Neural progenitor cell (in vitro differentiated cells): ENCODE measurements around the gene TRIM47. TPM values are rescaled to one million over a fixed set of nuclear protein-coding genes. Genes with fewer than 3 reads are reported as not detected.
A peak's percentile ranks its signal among the peaks of the same experiment; 100 is the strongest.
"Not testable (repeated sequence)": the region's sequence is repeated elsewhere in the genome, so short reads cannot be mapped to it uniquely, and the experiment has no call there.

Experiments
- DNase-seq: peaks from one replicate; pipeline ENCODE4 v3.0.0-alpha.2; 2016; ENCODE audit warnings: low spot score
- H2AFZ ChIP-seq: fragments of 200-600 bp; sonication (generic); replicated peaks from 2 replicates; pipeline ENCODE4 v1.6.1; 2016; ENCODE audit warnings: antibody characterized with exemption
- H3F3A ChIP-seq: fragments of 200-600 bp; sonication (generic); 2 replicates; pipeline ENCODE4 v1.6.1; 2016; ENCODE audit warnings: antibody characterized with exemption, low read depth
- H3K27ac ChIP-seq: fragments of 200-600 bp; sonication (generic); 2 replicates; pipeline ENCODE4 v1.5.1; 2016; ENCODE audit warnings: mild to moderate bottlenecking
- H3K27me3 ChIP-seq: fragments of 200-600 bp; sonication (generic); 2 replicates; pipeline ENCODE4 v1.6.1; 2016; ENCODE audit warnings: mild to moderate bottlenecking, moderate library complexity
- H3K36me3 ChIP-seq: fragments of 200-600 bp; sonication (generic); 2 replicates; pipeline ENCODE4 v1.5.1; 2016
- H3K4me1 ChIP-seq: fragments of 200-600 bp; sonication (generic); 2 replicates; pipeline ENCODE4 v1.6.1; 2016; ENCODE audit warnings: mixed run types
- H3K4me2 ChIP-seq: fragments of 200-600 bp; sonication (generic); 2 replicates; pipeline ENCODE4 v1.6.1; 2016
- H3K4me3 ChIP-seq: fragments of 200-600 bp; sonication (generic); 2 replicates; pipeline ENCODE4 v1.5.1; 2016
- H3K79me2 ChIP-seq: fragments of 200-600 bp; sonication (generic); 2 replicates; pipeline ENCODE4 v1.6.1; 2016; ENCODE audit warnings: low read depth
- H3K9ac ChIP-seq: fragments of 200-600 bp; sonication (generic); 2 replicates; pipeline ENCODE4 v1.6.1; 2016
- H3K9me3 ChIP-seq: fragments of 200-600 bp; sonication (generic); 2 replicates; pipeline ENCODE4 v1.5.1; 2016; ENCODE audit warnings: low read depth
- H4K20me1 ChIP-seq: fragments of 200-600 bp; sonication (generic); 2 replicates; pipeline ENCODE4 v1.6.1; 2016; ENCODE audit warnings: low read depth
- H3K27ac Mint-ChIP-seq: 3 replicates; pipeline ENCODE4 v1.8.0; 2021; ENCODE audit warnings: mixed read lengths
- H3K27me3 Mint-ChIP-seq: 2 replicates; pipeline ENCODE4 v1.8.0; 2022; ENCODE audit warnings: low read depth, mild to moderate bottlenecking, inconsistent platforms, moderate library complexity, mixed read lengths; ENCODE audit not compliant: insufficient read depth
- H3K36me3 Mint-ChIP-seq: 3 replicates; pipeline ENCODE4 v1.8.0; 2021; ENCODE audit warnings: mixed read lengths
- H3K4me1 Mint-ChIP-seq: 3 replicates; pipeline ENCODE4 v1.8.0; 2021; ENCODE audit warnings: mixed read lengths
- H3K4me3 Mint-ChIP-seq: 3 replicates; pipeline ENCODE4 v1.8.0; 2021; ENCODE audit warnings: mild to moderate bottlenecking, moderate library complexity, mixed read lengths
- H3K9me3 Mint-ChIP-seq: 3 replicates; pipeline ENCODE4 v1.8.0; 2020; ENCODE audit warnings: mixed read lengths
- CTCF ChIP-seq: fragments of 200-600 bp; sonication (generic); IDR thresholded peaks from 2 replicates; pipeline ENCODE4 v1.5.1; 2017; ENCODE audit warnings: antibody characterized with exemption, mild to moderate bottlenecking
- EZH2 ChIP-seq: fragments of 200-600 bp; sonication (generic); IDR thresholded peaks from 2 replicates; pipeline ENCODE4 v1.6.1; 2017; ENCODE audit warnings: antibody characterized with exemption, mild to moderate bottlenecking, moderate library complexity
- EZH2phosphoT487 ChIP-seq: fragments of 200-600 bp; sonication (generic); IDR thresholded peaks from 2 replicates; pipeline ENCODE4 v1.6.1; 2017; ENCODE audit warnings: antibody characterized with exemption
- total RNA-seq: library from RNA; depleted of rRNA; stranded (reverse); fragments of >200 nt; gene quantifications from 2 replicates; pipeline ENCODE4 v1.2.3, GENCODE V29; 2015; ENCODE audit warnings: low replicate concordance

TRIM47 gene
- total RNA-seq, 1 donor from 2014 or later: 1.3 TPM

GRCh38 chr17:75874323-75875181 is 3.8 kb downstream of the TRIM47 start:
- H3K4me1 Mint-ChIP-seq: peaks cover 27% of the 10 kb centered on the region
- H3K9ac ChIP-seq: no peak overlapping the region
- H4K20me1 ChIP-seq: no peaks in the 10 kb centered on the region
- TF ChIP-seq EZH2phosphoT487: no peak
- no peak for TF ChIP-seq CTCF
- no peak for TF ChIP-seq EZH2
- peaks cover 6% of the 10 kb centered on the region for H3K4me1 ChIP-seq
- H3K27ac ChIP-seq: no peak overlapping the region
- H3F3A ChIP-seq: peaks cover 24% of the 10 kb centered on the region
- H3K4me3 Mint-ChIP-seq: no peak overlapping the region
- no peak overlapping the region for H3K4me2 ChIP-seq
- H2AFZ ChIP-seq: no peak overlapping the region
- H3K79me2 ChIP-seq: no peaks in the 10 kb centered on the region
- no peaks in the 10 kb centered on the region for H3K9me3 Mint-ChIP-seq
- no peak overlapping the region for H3K4me3 ChIP-seq
- H3K27me3 ChIP-seq: peaks cover 39% of the 10 kb centered on the region
- H3K27me3 Mint-ChIP-seq: peaks cover 31% of the 10 kb centered on the region
- no peaks in the 10 kb centered on the region for H3K36me3 ChIP-seq
- no peaks in the 10 kb centered on the region for H3K9me3 ChIP-seq
- no peaks in the 10 kb centered on the region for H3K36me3 Mint-ChIP-seq
- H3K27ac Mint-ChIP-seq: no peak overlapping the region
- DNase-seq: no peak

- Histone ChIP-seq H4K20me1 (no peaks in the 10 kb centered on the region), H3K27ac (no peak overlapping the region), H3K4me1 (peaks cover 6% of the 10 kb centered on the region), H3K4me2 (no peak overlapping the region), H3K9ac (no peak overlapping the region), H3K27me3 (peaks cover 31% of the 10 kb centered on the region), H3K36me3 (no peaks in the 10 kb centered on the region), H2AFZ (no peak overlapping the region), H3K79me2 (no peaks in the 10 kb centered on the region), H3K9me3 (no peaks in the 10 kb centered on the region), H3K4me3 (no peak overlapping the region), H3F3A (peaks cover 16% of the 10 kb centered on the region)
- Mint-ChIP-seq H3K27me3 (peaks cover 23% of the 10 kb centered on the region), H3K36me3 (no peaks in the 10 kb centered on the region), H3K9me3 (no peaks in the 10 kb centered on the region), H3K4me1 (peaks cover 33% of the 10 kb centered on the region), H3K27ac (no peak overlapping the region), H3K4me3 (no peak overlapping the region)
- TF ChIP-seq EZH2phosphoT487: no peak
- TF ChIP-seq EZH2: no peak
- no peak for TF ChIP-seq CTCF
- no peak for DNase-seq
These were observed 4.6 kb downstream of the TRIM47 start for GRCh38 chr17:75873587-75874322.

- no peak overlapping the region for H3K27ac Mint-ChIP-seq
- no peak for DNase-seq
- H3K9ac ChIP-seq: no peak overlapping the region
These were observed 5.7 kb downstream of the TRIM47 start for GRCh38 chr17:75872434-75873351.

GRCh38 chr17:75870228-75870627 is 8.2 kb downstream of the TRIM47 start:
- Mint-ChIP-seq H3K27ac (peak overlapping the region; percentile 68), H3K4me1 (peaks cover 26% of the 10 kb centered on the region)
- not testable (repeated sequence) for H3K4me3 Mint-ChIP-seq, H3K4me3 ChIP-seq, H3F3A ChIP-seq, DNase-seq, H3K9me3 Mint-ChIP-seq, H3K36me3 ChIP-seq, H3K4me1 ChIP-seq, H3K27ac ChIP-seq, H3K9ac ChIP-seq, H3K9me3 ChIP-seq, H3K36me3 Mint-ChIP-seq, H3K4me2 ChIP-seq, H3K27me3 ChIP-seq, H3K79me2 ChIP-seq, H4K20me1 ChIP-seq, H3K27me3 Mint-ChIP-seq
- H2AFZ ChIP-seq: peak overlapping the region; percentile 75

More at GRCh38 chr17:75872434-75873351, 5.7 kb downstream of the TRIM47 start:
- Mint-ChIP-seq H3K4me3 (no peak overlapping the region), H3K36me3 (no peaks in the 10 kb centered on the region), H3K4me1 (peaks cover 33% of the 10 kb centered on the region), H3K27me3 (peaks cover 21% of the 10 kb centered on the region), H3K9me3 (no peaks in the 10 kb centered on the region)
- no peak overlapping the region for H3K4me2 ChIP-seq
- H3K9me3 ChIP-seq: no peaks in the 10 kb centered on the region
- H3K4me1 ChIP-seq: peaks cover 6% of the 10 kb centered on the region
- no peak overlapping the region for H2AFZ ChIP-seq
- TF ChIP-seq CTCF (no peak), EZH2phosphoT487 (no peak), EZH2 (no peak)
- peaks cover 20% of the 10 kb centered on the region for H3K27me3 ChIP-seq
- no peak overlapping the region for H3K4me3 ChIP-seq
- H3F3A ChIP-seq: peaks cover 13% of the 10 kb centered on the region
- H3K79me2 ChIP-seq: no peaks in the 10 kb centered on the region
- H4K20me1 ChIP-seq: no peaks in the 10 kb centered on the region
- H3K27ac ChIP-seq: no peak overlapping the region
- no peaks in the 10 kb centered on the region for H3K36me3 ChIP-seq
